GM12878 (cell line): ENCODE measurements around the gene BET1. TPM values are rescaled to one million over a fixed set of nuclear protein-coding genes. Genes with fewer than 3 reads are reported as not detected.

ENCODE experiments used
- ATAC-seq: fragments of 200-7000 bp; cut with Tn5 transposase; 3 replicates; pipeline ENCODE4 v1.9.1; 2020; ENCODE audit warnings: mild to moderate bottlenecking, moderate library complexity
- BruUV-seq: library from RNA; stranded (reverse); fragments of 400-500 nt; replicated peaks from 2 replicates; lab custom pipeline; 2021; lab: Mats Ljungman, UMichigan
- CTCF ChIA-PET: fragments of 300-600 bp; sonication (Branson Sonifier 250); formaldehyde crosslinking; extraction: SDS; loops from one replicate; lab custom pipeline; 2021; ENCODE audit warnings: inconsistent platforms; lab: Yijun Ruan, JAX
- POLR2A ChIA-PET: fragments of 350-600 bp; formaldehyde crosslinking; extraction: SDS; loops from one replicate; lab custom pipeline; 2021; ENCODE audit warnings: inconsistent platforms; lab: Charles Lee
- RAD21 ChIA-PET: fragments of 300-600 bp; sonication (Branson Sonifier 250); formaldehyde crosslinking; loops from one replicate; lab custom pipeline; 2023; ENCODE audit warnings: antibody characterized with exemption; ENCODE audit not compliant: unreplicated experiment; lab: Charles Lee
- SMC1A ChIA-PET: fragments of 300-600 bp; sonication (Branson Sonifier 250); formaldehyde crosslinking; loops from one replicate; lab custom pipeline; 2023; ENCODE audit not compliant: unreplicated experiment, uncharacterized antibody; lab: Charles Lee
- DNase-seq: peaks from one replicate; pipeline ENCODE4 v3.0.0-alpha.2; 2011; ENCODE audit warnings: low read depth, low spot score
- FAIRE-seq: peaks from 3 replicates; lab custom pipeline; 2011; peaks lifted over from hg19 to GRCh38; lab: Jason Lieb, UNC
- H2AFZ ChIP-seq: 2 replicates; pipeline ENCODE4 v1.6.0; 2011; ENCODE audit warnings: low read depth, low read length, control low read depth; ENCODE audit not compliant: control insufficient read depth
- H3K27ac ChIP-seq: 2 replicates; pipeline ENCODE4 v1.5.1; 2011; ENCODE audit warnings: control low read depth; ENCODE audit not compliant: control insufficient read depth, insufficient read depth
- H3K27me3 ChIP-seq, 2 experiments: replicated peaks in 1 of 2; 2 replicates each; pipeline versions ENCODE4 v1.6.0 to v1.6.1; 2011; ENCODE audit warnings: low read length in 1 of 2; ENCODE audit not compliant: control insufficient read depth in 2 of 2, insufficient read depth in 2 of 2
- H3K36me3 ChIP-seq, 2 experiments: 2 replicates each; pipeline ENCODE4 v1.5.1; 2011; ENCODE audit warnings: low read length in 1 of 2; ENCODE audit not compliant: control insufficient read depth in 2 of 2, insufficient read depth in 2 of 2
- H3K4me1 ChIP-seq: 2 replicates; pipeline ENCODE4 v1.6.1; 2011; ENCODE audit warnings: mild to moderate bottlenecking, low read length, moderate library complexity, mixed read lengths; ENCODE audit not compliant: control insufficient read depth, insufficient read depth
- H3K4me2 ChIP-seq: 2 replicates; pipeline ENCODE4 v1.6.0; 2011; ENCODE audit warnings: control low read depth; ENCODE audit not compliant: control insufficient read depth, insufficient read depth
- H3K4me3 ChIP-seq: fragments of 200-600 bp; sonication (generic); 2 replicates; pipeline ENCODE4 v1.5.1; 2016
- H3K79me2 ChIP-seq: 2 replicates; pipeline ENCODE4 v1.6.0; 2011; ENCODE audit warnings: low read length; ENCODE audit not compliant: control insufficient read depth, insufficient read depth
- H3K9ac ChIP-seq: 2 replicates; pipeline ENCODE4 v1.8.0; 2011; ENCODE audit warnings: low read length, control low read depth, mixed read lengths; ENCODE audit not compliant: control insufficient read depth, insufficient read depth
- H3K9me3 ChIP-seq: replicated peaks from 3 replicates; pipeline ENCODE4 v1.5.1; 2011; ENCODE audit warnings: mild to moderate bottlenecking, low read length; ENCODE audit not compliant: control insufficient read depth, insufficient read depth
- H4K20me1 ChIP-seq: 2 replicates; pipeline ENCODE4 v1.6.0; 2011; ENCODE audit not compliant: control insufficient read depth, insufficient read depth
- ATF2 ChIP-seq: IDR thresholded peaks from 2 replicates; pipeline ENCODE4 v1.6.1; 2012; ENCODE audit warnings: low read length, inconsistent platforms
- CBX5 ChIP-seq: sonication (generic); IDR thresholded peaks from 2 replicates; pipeline ENCODE4 v1.6.1; 2016; ENCODE audit warnings: low read depth, moderate library complexity, mild to moderate bottlenecking, inconsistent platforms
- CHD4 ChIP-seq: fragments of 200-600 bp; sonication (generic); IDR thresholded peaks from 2 replicates; pipeline ENCODE4 v1.6.1; 2016; ENCODE audit warnings: mild to moderate bottlenecking
- FOS ChIP-seq: IDR thresholded peaks from 3 replicates; pipeline ENCODE4 v1.6.1; 2011; ENCODE audit warnings: borderline replicate concordance; ENCODE audit not compliant: insufficient read length; ENCODE audit errors: extremely low read depth
- FOXK2 ChIP-seq: fragments of 450-650 bp; IDR thresholded peaks from 2 replicates; pipeline ENCODE4 v1.6.1; 2017; ENCODE audit warnings: mild to moderate bottlenecking, moderate library complexity
- GABPA ChIP-seq: IDR thresholded peaks from 2 replicates; pipeline ENCODE4 v1.6.1; 2014; ENCODE audit warnings: antibody characterized with exemption, low read depth, mild to moderate bottlenecking, inconsistent platforms
- IKZF2 ChIP-seq, 2 experiments: fragments of 450-650 bp; IDR thresholded peaks; 2 replicates each; pipeline ENCODE4 v1.6.1; 2017; ENCODE audit warnings: mild to moderate bottlenecking in 2 of 2, moderate library complexity in 2 of 2
- MYC ChIP-seq: IDR thresholded peaks from 2 replicates; pipeline ENCODE4 v1.6.1; 2011; ENCODE audit warnings: mild to moderate bottlenecking, low read length, moderate library complexity, inconsistent platforms; ENCODE audit not compliant: insufficient read depth, insufficient replicate concordance, insufficient read length, severe bottlenecking
- NKRF ChIP-seq: fragments of 450-650 bp; conservative IDR thresholded peaks from 2 replicates; pipeline ENCODE4 v1.6.1; 2017; ENCODE audit warnings: mild to moderate bottlenecking, moderate library complexity
- NR2C1 ChIP-seq: fragments of 450-650 bp; IDR thresholded peaks from 2 replicates; pipeline ENCODE4 v1.6.1; 2017; ENCODE audit warnings: antibody characterized with exemption, mild to moderate bottlenecking, moderate library complexity
- NR2C2 ChIP-seq: IDR thresholded peaks from 2 replicates; pipeline ENCODE4 v1.6.1; 2011; ENCODE audit warnings: borderline replicate concordance, low read depth; ENCODE audit not compliant: control insufficient read depth, insufficient read length
- NR2F1 ChIP-seq: fragments of 450-650 bp; conservative IDR thresholded peaks from 2 replicates; pipeline ENCODE4 v1.6.1; 2017; ENCODE audit warnings: mild to moderate bottlenecking
- PKNOX1 ChIP-seq: fragments of 450-650 bp; IDR thresholded peaks from 2 replicates; pipeline ENCODE4 v1.6.1; 2016; ENCODE audit warnings: mild to moderate bottlenecking
- POLR2A ChIP-seq: IDR thresholded peaks from 2 replicates; pipeline ENCODE4 v1.6.1; 2011; ENCODE audit warnings: low read depth, mild to moderate bottlenecking, low read length
- RAD21 ChIP-seq: IDR thresholded peaks from 2 replicates; pipeline ENCODE4 v1.6.1; 2011; ENCODE audit warnings: mild to moderate bottlenecking, low read depth, low read length, moderate library complexity; ENCODE audit not compliant: insufficient read depth
- RB1 ChIP-seq: fragments of 450-650 bp; formaldehyde crosslinking; IDR thresholded peaks from 2 replicates; pipeline ENCODE4 v1.6.1; 2017; ENCODE audit warnings: mild to moderate bottlenecking, borderline replicate concordance
- SREBF2 ChIP-seq: IDR thresholded peaks from 2 replicates; pipeline ENCODE4 v1.6.1; 2012; ENCODE audit warnings: mild to moderate bottlenecking, low read length
- STAT3 ChIP-seq: IDR thresholded peaks from 2 replicates; pipeline ENCODE4 v1.6.1; 2011; ENCODE audit warnings: low read depth, low read length, improper control_type of control experiment
- ZBTB4 ChIP-seq: fragments of 450-650 bp; formaldehyde crosslinking; IDR thresholded peaks from 2 replicates; pipeline ENCODE4 v1.4.0; 2022; ENCODE audit warnings: mild to moderate bottlenecking, moderate library complexity
- WGBS: methylation state at CpG from one replicate; pipeline ENCODE4 v1.1.6; 2016; ENCODE audit warnings: low lambda C conversion rate; ENCODE audit not compliant: insufficient replicate concordance, insufficient coverage; ENCODE audit errors: missing lambda C conversion rate; 5-methylcytosine and 5-hydroxymethylcytosine counted together
- in situ Hi-C: fragments of 300-500 bp; cut with MboI; formaldehyde crosslinking; loops from 9 replicates; pipeline ENCODE4 v1.14.3; 2018; ENCODE audit warnings: mixed read lengths
- intact Hi-C: fragments of 100-400 bp; cut with micrococcal nuclease; formaldehyde crosslinking; loops from one replicate; pipeline ENCODE4 v1.14.2; 2022; ENCODE audit not compliant: unreplicated experiment
- polyA plus RNA-seq, 11 experiments: library from polyadenylated mRNA; depleted of rRNA in 4 of 11; unstranded in 6 of 11; stranded (reverse) in 5 of 11; fragments of >200 nt; fragmentation: Nextera tagmentation in 4 of 11; fragmentation: Illumina TruSeq in 1 of 11; extraction: Ambion mirVana in 4 of 11; extraction: Trizol in 1 of 11; gene quantifications; 1 replicate in 1 of 11; 2 replicates in 10 of 11; pipeline versions ENCODE4 v1.2.1 to v1.2.3, GENCODE V29; 2011 to 2016; ENCODE audit warnings: inconsistent platforms in 2 of 11, missing spikeins in 2 of 11, low read depth in 1 of 11
- total RNA-seq, 4 experiments: library from RNA; depleted of rRNA in 3 of 4; stranded (reverse); fragments of >200 nt in 3 of 4; fragmentation: Illumina TruSeq in 1 of 4; extraction: Trizol in 1 of 4; gene quantifications; 2 replicates each; pipeline versions ENCODE4 v1.2.1 to v1.2.3, GENCODE V29; 2013 to 2021

Gene BET1
- total and polyA plus RNA-seq, 10 of the 15 experiments (the other 5 are each of a cell fraction or from before 2014, with no cell fraction given) = 12.5 to 99.5 (median 28.4) TPM

- H3K27me3 ChIP-seq = no peaks in the 10 kb centered on the region
- no TSS peak for BruUV-seq
- H3K4me2 ChIP-seq = no peak overlapping the region
- in situ Hi-C loops = no loop called here
- no peak overlapping the region for H3K9ac ChIP-seq
- no peaks in the 10 kb centered on the region for H3K4me1 ChIP-seq
- intact Hi-C loops = no loop called here
- WGBS = 77% methylated on average over 3 of the region's 3 CpGs
- SMC1A ChIA-PET = interaction anchor here (1.9 kb wide), 1 partner anchor 11 kb away, joined by 6 read pairs; no protein-coding TSS in a partner anchor
- H4K20me1 ChIP-seq = no peaks in the 10 kb centered on the region
- no peak overlapping the region for H2AFZ ChIP-seq
- H3K4me3 ChIP-seq = no peak overlapping the region
- POLR2A ChIA-PET = no interaction called here
- no peaks in the 10 kb centered on the region for H3K36me3 ChIP-seq
- no peaks in the 10 kb centered on the region for H3K79me2 ChIP-seq
- RAD21 ChIA-PET = interaction anchor here (0.8 kb wide), 1 partner anchor 13 kb away, joined by 3 read pairs; no protein-coding TSS in a partner anchor
- DNase-seq (no peak), FAIRE-seq (no peak), ATAC-seq (no peak)
- no peaks in the 10 kb centered on the region for H3K9me3 ChIP-seq
- CTCF ChIA-PET = no interaction called here
- no peak overlapping the region for H3K27ac ChIP-seq
- no peak for TF ChIP-seq SREBF2
- TF ChIP-seq NR2F1 = no peak
- TF ChIP-seq FOS = no peak
- TF ChIP-seq RB1 = no peak
- no peak for TF ChIP-seq ATF2
- no peak for TF ChIP-seq RAD21
- no peak for TF ChIP-seq FOXK2
- TF ChIP-seq PKNOX1 = no peak
- no peak for TF ChIP-seq CBX5
- TF ChIP-seq NKRF = no peak
- no peak for TF ChIP-seq CHD4
- no peak for TF ChIP-seq ZBTB4 (CRISPR knock-in tag)
- no peak for TF ChIP-seq NR2C1
- TF ChIP-seq NR2C2 = no peak
- no peak for TF ChIP-seq POLR2A
- no peak for TF ChIP-seq STAT3
- TF ChIP-seq MYC = no peak
- no peak for TF ChIP-seq IKZF2 (IDR thresholded peaks at IDR 0.05)
- TF ChIP-seq GABPA = no peak
These were observed 43.2 kb downstream of the BET1 start for GRCh38 chr7:93960986-93961385.
